ENCODE data around the gene MALT1. TPM values are rescaled to one million over a fixed set of nuclear protein-coding genes. Genes with fewer than 3 reads are reported as not detected.
A peak's percentile ranks its signal among the peaks of the same experiment; 100 is the strongest.
"Not testable (repeated sequence)": the region's sequence is repeated elsewhere in the genome, so short reads cannot be mapped to it uniquely, and the experiment has no call there.

MALT1 gene
- total RNA-seq, 1 experiment from 2014 or later, result 10.8 TPM

DNA sequence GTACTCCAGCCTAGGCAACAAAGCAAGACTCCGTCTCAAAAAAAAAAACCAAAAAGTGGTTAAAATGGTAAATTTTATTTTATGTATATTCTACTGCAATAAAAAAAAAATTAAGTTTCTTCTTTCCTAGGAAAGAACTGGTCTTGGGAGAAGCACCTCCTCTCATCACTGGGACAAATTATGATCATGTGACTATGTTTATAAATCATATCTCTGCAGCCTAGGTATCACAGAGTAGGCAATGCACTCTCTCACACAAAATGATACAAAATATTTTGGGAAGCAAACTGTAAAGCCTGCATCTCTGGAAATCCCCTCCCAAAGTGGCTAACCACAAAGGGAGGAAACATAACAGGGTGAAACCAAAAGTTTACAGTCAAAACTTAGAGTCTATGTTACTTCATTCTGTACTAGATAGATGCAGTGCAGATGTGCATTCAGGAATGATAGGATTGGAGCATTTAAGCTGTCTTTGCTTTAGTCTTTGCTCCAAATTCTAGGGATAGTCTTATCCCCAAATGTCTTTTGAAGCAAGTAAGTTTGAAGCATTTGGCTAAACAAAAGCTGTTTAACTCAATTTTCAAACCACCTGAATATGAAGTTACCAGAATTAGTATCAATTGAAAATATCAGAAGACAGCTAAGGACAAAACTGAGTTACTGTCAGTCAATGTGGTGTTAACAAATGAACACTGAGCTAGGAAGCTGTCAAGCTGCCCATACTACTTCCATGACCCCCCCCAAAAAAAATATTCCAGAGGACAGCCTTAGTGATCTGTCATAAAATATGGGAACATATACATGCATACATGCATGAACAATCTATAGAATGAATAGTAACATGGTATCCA, 21.1 kb upstream of the MALT1 start:
- in situ Hi-C loops (cut with HindIII; ENCODE audit: low sequenced_read_pairs), result no loop called here
- no peak for DNase-seq (ENCODE audit: low spot score)

GRCh38 chr18:58650830-58651229, 20.4 kb upstream of the MALT1 start:
- DNase-seq (ENCODE audit: low spot score); in situ Hi-C loops (cut with HindIII; ENCODE audit: low sequenced_read_pairs): not testable (repeated sequence)

DNA sequence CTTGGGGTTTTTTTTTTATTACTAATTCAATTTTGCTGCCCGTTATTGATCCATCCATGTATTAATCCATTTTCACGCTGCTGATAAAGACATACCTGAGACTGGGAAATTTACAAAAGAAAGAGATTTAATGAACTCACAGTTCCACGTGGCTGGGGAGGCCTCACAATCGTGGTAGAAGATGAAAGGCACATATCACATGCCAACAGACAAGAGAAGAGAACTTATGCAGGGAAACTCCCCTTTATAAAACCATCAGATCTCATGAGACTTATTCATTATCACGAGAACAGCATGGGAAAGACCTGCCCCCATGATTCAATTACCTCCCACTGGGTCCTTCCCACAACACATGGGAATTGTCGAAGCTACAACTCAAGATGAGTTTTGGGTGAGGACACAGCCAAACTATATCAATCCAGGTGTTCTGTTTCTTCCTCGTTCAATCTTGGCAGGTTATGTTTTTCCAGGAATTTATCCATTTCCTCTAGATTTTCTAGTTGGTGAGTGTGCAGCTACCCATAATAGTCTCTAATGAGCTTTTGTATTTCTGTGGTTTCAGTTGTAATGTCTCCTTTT, 18.0 kb upstream of the MALT1 start:
- in situ Hi-C loops (cut with HindIII; ENCODE audit: low sequenced_read_pairs), result not testable (repeated sequence)

DNA sequence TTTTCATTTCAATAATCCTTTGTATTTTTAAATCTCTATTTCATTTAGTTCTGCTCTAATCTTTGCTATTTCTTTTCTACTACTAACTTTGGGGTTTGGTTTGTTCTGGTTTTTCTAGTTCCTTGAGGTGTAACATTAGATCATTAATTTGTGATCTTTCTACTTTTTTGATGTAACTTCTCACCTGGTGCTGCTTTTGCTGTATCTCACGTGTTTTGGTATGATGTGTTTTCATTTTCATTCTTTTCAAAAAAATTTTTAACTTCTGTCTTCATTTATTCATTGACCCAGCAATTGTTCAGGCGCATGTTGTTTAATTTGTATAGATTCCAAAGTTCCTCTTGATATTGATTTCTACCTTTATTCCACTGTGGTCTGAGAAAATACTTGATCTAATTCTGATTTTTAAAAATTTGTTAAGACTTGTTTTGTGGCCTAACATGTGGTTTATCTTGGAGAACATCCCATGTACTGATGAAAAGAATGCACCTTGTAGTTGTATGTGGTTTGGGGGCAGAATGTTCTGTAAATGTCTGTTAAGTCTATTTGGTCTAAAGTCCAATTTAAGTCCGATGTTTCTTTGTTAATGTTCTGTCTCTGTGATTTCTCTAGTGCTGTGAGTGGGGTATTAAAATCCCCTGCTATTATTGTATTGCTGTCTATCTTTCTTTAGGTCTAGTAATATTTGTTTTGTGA, 17.3 kb upstream of the MALT1 start:
- DNase-seq (ENCODE audit: low spot score), result no peak
- in situ Hi-C loops (cut with HindIII; ENCODE audit: low sequenced_read_pairs), result no loop called here

More for the DNA sequence above, 18.0 kb upstream of the MALT1 start:
- not testable (repeated sequence) for DNase-seq (ENCODE audit: low spot score)

DNA sequence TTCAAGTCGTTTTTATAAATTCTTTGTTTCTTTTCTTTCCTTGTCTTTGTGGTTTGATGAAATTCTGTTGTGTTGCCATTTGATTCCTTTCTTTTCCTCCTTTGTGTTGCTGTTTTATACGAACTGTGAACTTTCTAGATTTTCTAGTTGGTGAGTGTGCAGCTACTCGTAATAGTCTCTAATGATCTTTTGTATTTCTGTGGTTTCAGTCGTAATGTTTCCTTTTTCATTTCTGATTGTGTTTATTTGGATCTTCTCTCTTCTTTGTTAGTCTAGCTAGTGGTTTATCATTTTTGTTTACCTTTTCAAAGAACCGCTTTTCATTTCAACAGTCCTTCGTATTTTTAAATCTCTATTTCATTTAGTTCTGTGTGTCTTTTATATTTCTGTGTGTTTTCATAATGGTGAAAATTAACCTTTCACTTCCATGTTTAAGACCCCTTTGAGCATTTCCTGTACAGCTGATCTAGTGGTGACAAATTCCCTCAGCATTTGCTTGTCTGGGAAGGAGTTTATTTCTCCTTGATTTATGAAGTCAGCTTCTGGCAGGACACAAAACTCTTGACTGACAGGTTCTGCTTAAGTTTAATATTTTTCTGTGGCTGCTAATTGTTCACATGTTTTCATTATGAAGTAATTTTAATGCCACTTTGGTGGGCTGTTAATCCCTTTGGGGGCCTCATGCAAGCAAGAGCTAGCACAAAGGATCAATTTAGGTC, 16.2 kb upstream of the MALT1 start:
- in situ Hi-C loops (cut with HindIII; ENCODE audit: low sequenced_read_pairs), result no loop called here
- no peak for DNase-seq (ENCODE audit: low spot score)

- in situ Hi-C loops (cut with HindIII; ENCODE audit: low sequenced_read_pairs), result no loop called here
- no peak for DNase-seq (ENCODE audit: low spot score)
These were observed 14.2 kb upstream of the MALT1 start for GRCh38 chr18:58657081-58657480.

DNA sequence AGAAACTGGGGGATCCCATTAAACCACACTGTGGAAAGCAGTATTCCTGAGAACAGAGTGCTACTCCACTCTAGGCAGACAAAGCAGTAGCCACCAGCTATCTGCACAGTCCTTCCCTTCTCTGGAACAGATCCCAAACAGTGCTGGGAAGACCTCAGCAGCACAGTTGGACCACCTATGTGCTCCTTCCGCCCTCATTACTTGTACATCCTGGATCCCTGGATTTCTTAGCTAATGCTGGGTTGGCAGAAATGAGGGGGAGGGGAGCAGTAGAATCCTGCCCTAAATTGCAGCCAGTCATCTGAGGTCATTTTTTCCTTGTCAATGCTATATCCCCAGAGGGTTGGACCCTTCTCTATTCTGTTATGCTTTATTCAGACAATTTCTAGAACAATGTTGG, 13.8 kb upstream of the MALT1 start:
- no peak for DNase-seq (ENCODE audit: low spot score)
- in situ Hi-C loops (cut with HindIII; ENCODE audit: low sequenced_read_pairs), result no loop called here

- no peak for DNase-seq (ENCODE audit: low spot score)
- in situ Hi-C loops (cut with HindIII; ENCODE audit: low sequenced_read_pairs), result no loop called here
These were observed 11.6 kb upstream of the MALT1 start for GRCh38 chr18:58659691-58660090.

DNA sequence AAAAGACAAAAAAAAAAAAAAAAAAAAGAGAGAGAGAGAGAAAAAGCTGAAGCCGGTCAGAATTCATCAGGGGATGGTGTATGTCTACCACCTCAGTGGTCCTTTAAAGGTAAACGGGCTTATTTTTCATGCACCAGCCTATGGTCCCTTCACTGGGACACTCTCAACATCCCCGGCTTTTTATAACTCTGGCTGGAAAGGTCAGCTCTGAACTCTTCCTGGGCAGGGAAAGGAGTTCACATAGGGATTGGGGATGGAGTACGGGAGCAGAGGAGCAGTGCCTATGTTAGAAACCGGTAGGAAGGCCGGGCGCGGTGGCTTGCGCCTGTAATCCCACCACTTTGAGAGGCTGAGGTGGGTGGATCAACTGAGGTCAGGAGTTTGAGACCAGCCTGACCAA, 10.3 kb upstream of the MALT1 start:
- in situ Hi-C loops (cut with HindIII; ENCODE audit: low sequenced_read_pairs), result no loop called here
- DNase-seq (ENCODE audit: low spot score), result no peak

- in situ Hi-C loops (cut with HindIII; ENCODE audit: low sequenced_read_pairs), result no loop called here
- DNase-seq (ENCODE audit: low spot score), result no peak
These were observed 9.8 kb upstream of the MALT1 start for GRCh38 chr18:58661423-58661822.

GRCh38 chr18:58662118-58662517, 9.1 kb upstream of the MALT1 start:
- DNase-seq (ENCODE audit: low spot score), result no peak
- in situ Hi-C loops (cut with HindIII; ENCODE audit: low sequenced_read_pairs), result no loop called here

- DNase-seq (ENCODE audit: low spot score), result no peak
- in situ Hi-C loops (cut with HindIII; ENCODE audit: low sequenced_read_pairs), result no loop called here
These were observed 5.1 kb upstream of the MALT1 start for GRCh38 chr18:58666176-58666575.

GRCh38 chr18:58668211-58668610, 3.1 kb upstream of the MALT1 start:
- in situ Hi-C loops (cut with HindIII; ENCODE audit: low sequenced_read_pairs), result no loop called here
- DNase-seq (ENCODE audit: low spot score), result no peak

GRCh38 chr18:58668897-58669296, 2.4 kb upstream of the MALT1 start:
- in situ Hi-C loops (cut with HindIII; ENCODE audit: low sequenced_read_pairs), result no loop called here
- DNase-seq (ENCODE audit: low spot score), result no peak

DNA sequence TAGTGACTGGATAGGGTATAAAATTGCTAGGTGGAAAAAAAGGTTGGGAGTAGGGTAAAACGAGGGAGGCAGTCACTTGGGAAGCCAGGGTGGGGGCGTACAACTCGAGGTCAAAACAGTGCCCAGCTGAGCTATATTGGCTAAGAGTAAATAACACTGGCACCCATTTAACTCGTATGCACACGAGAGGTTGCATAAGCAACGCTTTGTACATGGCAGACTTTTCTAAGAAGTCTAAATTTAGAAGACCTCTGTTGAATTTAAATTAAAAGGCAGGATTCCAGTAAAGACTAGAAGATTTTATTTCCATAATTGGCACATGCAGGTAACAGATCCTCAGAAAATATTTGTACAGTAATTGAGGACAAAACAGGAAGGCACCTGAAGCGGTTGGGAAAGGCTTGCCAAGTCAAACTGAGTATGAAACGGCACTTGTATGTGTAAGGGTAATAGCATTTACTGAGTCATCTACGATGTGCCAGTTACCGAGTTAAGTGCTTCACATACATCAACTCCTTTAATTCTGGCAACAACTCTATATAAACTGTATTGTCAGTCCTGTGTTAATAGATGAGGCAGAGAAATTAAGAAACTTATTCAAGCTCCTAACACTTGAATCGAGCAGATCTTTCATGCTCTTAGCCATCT, 1.4 kb upstream of the MALT1 start:
- no peak for DNase-seq (ENCODE audit: low spot score)
- in situ Hi-C loops (cut with HindIII; ENCODE audit: low sequenced_read_pairs), result no loop called here

- peak; percentile 9 for DNase-seq (ENCODE audit: low spot score)
These were observed 708 bp upstream of the MALT1 start for GRCh38 chr18:58670404-58671110.

DNA sequence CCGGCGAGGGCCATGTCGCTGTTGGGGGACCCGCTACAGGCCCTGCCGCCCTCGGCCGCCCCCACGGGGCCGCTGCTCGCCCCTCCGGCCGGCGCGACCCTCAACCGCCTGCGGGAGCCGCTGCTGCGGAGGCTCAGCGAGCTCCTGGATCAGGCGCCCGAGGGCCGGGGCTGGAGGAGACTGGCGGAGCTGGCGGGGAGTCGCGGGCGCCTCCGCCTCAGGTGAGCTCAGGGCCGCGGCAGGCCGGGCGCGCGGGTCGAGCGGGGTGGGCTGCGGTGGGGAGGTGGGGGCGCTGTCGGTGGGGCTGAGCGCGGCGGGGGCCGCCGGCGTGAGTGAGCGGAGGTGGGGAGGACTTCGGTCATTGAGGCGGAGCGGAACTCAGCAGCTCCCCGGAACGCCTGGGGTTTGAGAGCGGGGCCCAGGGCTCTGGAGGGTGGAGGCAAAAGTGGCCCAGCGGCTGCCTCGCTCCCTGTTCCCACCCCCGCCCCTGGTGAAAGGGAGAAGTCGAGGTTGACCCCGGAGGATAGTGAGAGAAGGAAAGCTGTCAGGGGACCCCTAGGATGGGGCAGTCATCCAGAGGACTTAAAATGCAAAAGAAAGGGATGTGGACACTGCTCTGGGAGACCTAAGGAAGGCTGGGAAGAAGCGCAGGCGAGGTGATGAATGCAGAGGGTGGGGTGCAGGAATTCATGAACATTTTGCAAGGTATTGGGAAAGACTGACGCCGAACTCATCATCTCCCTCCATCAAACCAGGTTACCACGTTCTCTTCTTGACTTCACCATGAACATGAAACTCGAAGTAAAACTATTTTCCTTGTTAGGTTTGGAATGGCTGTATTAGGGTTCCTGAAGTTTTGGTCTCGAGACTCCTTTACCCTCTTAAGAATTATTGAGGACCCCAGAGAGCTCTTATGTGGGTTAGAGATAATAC, 633 bp downstream of the MALT1 start:
- peak; percentile 48 for DNase-seq (ENCODE audit: low spot score)
- in situ Hi-C loops (cut with HindIII; ENCODE audit: low sequenced_read_pairs), result no loop called here

More at GRCh38 chr18:58670404-58671110, 708 bp upstream of the MALT1 start:
- in situ Hi-C loops (cut with HindIII; ENCODE audit: low sequenced_read_pairs), result no loop called here

DNA sequence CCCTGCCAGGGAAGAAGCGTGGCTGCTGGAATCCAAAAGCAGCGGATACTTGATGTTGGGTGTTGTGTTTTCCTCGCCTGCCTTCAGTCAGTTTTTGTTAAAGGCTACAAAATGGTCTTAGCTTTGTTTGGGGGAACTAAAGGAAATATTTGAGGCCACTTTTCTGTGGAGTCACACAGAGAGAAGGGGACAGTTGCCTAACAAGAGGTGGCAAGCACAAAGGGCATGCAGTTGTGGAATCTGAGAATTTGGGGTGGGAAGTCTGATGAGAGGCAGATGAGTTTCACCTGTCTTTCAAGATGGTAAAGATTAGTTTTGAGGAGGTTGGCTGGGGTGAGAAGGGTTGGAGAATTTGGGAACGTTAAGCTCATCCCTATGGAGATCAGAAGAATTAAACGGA, 2.9 kb downstream of the MALT1 start:
- in situ Hi-C loops (cut with HindIII; ENCODE audit: low sequenced_read_pairs), result no loop called here
- DNase-seq (ENCODE audit: low spot score), result no peak
